ENCODE results near the gene ZNF622.

DNA sequence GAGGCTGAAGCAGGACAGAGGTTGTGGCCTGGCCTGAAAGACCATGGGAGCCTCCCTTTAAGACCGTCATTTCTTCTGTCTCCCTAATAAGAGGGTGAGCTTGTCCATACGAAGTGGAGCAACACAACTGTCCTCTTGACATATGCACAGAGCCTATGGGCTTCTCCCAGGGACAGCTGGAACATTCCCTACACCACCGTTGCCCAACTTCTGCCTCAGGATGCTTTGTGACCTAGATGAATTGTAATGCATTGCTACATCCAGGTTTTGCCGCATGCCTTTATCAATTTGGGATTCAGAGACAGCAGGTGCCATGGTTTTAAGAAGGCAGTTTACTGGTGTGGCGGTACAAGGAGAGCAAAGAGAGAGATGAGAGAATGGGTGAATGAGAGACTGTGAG lies 34.4 kb upstream of the ZNF622 start:
- TF ChIP-seq, protein P1, sequence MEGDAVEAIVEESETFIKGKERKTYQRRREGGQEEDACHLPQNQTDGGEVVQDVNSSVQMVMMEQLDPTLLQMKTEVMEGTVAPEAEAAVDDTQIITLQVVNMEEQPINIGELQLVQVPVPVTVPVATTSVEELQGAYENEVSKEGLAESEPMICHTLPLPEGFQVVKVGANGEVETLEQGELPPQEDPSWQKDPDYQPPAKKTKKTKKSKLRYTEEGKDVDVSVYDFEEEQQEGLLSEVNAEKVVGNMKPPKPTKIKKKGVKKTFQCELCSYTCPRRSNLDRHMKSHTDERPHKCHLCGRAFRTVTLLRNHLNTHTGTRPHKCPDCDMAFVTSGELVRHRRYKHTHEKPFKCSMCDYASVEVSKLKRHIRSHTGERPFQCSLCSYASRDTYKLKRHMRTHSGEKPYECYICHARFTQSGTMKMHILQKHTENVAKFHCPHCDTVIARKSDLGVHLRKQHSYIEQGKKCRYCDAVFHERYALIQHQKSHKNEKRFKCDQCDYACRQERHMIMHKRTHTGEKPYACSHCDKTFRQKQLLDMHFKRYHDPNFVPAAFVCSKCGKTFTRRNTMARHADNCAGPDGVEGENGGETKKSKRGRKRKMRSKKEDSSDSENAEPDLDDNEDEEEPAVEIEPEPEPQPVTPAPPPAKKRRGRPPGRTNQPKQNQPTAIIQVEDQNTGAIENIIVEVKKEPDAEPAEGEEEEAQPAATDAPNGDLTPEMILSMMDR (IDR thresholded peaks at IDR 0.05; ENCODE audit: low read length), result no peak
- TF ChIP-seq EZH2 (IDR thresholded peaks at IDR 0.05; ENCODE audit: borderline replicate concordance, low read length), result no peak
